RCC 7860 (cell line): ENCODE results near the gene IL3.

Experiments used
- DNase-seq: peaks from one replicate; pipeline ENCODE4 v3.0.0-alpha.2; 2015; ENCODE audit warnings: low spot score
- FAIRE-seq: peaks from 2 replicates; lab custom pipeline; 2012; peaks lifted over from hg19 to GRCh38; lab: Jason Lieb, UNC

Gene IL3

GRCh38 chr5:132056610-132057497, 3.6 kb upstream of the IL3 start:
- no peak for FAIRE-seq
- no peak for DNase-seq

DNA sequence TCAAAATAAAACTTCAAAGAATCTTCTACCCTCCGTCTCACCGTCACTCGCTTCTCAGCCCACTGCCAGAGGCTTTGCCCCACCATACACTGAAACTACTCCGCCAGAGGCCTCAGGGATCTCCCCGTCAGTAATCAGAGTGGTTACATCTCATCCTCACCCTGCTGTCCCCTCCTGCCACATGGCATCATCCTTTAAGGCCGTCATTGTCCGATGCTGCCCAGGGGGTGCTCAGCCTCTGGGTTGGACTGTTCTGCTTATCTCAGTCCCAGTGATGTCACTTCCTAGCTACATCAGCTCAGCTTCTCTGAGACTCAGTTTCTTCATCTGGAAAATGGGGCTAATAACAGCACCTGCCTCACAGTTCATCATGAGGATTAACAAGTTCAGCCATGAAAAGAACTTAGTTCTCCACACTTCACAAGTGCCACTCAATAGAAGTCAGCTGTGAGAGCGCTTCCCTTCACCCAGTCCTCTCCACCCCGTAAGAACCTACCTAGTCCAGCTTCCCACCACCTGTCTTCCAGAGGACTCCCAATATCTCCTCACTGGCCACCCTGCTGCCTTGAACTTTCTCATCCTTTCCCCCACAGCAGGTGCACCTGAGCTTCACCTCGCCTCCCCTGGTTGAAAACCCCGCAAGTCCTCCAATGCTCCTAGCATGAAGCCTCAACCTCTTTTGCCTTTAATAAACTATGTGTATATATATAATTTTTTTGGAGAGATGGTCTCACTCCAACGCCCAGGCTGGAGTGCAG, 2.8 kb upstream of the IL3 start:
- FAIRE-seq (no peak), DNase-seq (no peak)

GRCh38 chr5:132058646-132059042, 1.8 kb upstream of the IL3 start:
- DNase-seq (no peak), FAIRE-seq (no peak)

- FAIRE-seq (no peak), DNase-seq (no peak)
Observed at GRCh38 chr5:132059043-132059695, 1.3 kb upstream of the IL3 start.

DNA sequence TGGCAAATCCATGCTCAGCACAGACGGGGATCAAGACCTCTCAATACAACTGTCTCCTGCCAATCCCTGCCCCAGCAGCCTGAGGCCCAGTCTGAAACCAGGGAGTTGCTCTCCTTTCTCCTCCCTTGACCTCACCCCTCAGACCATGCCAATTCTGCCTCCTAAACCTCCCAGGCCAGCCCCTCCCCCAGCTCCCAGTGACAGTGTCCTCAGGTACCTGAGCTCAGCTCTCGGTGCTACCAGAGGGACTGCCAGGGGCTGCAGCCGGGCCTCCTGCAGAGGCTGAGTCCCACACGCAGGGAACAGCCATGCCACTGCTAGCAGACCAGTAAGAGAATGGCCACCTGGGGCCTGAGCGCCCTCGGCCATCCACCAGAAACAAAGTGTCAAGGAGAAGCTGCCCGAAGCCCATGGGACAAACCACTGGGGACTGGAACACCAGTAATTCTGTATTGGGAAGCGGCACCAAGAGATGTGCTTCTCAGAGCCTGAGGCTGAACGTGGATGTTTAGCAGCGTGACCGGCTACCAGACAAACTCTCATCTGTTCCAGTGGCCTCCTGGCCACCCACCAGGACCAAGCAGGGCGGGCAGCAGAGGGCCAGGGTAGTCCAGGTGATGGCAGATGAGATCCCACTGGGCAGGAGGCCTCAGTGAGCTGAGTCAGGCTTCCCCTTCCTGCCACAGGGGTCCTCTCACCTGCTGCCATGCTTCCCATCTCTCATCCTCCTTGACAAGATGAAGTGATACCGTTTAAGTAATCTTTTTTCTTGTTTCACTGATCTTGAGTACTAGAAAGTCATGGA, 557 bp upstream of the IL3 start:
- DNase-seq (no peak), FAIRE-seq (no peak)

GRCh38 chr5:132063090-132063911, 2.8 kb downstream of the IL3 start:
- peak; percentile 39 for DNase-seq
- no peak for FAIRE-seq

- FAIRE-seq (no peak), DNase-seq (no peak)
Observed at GRCh38 chr5:132064140-132064539, 3.7 kb downstream of the IL3 start.

DNA sequence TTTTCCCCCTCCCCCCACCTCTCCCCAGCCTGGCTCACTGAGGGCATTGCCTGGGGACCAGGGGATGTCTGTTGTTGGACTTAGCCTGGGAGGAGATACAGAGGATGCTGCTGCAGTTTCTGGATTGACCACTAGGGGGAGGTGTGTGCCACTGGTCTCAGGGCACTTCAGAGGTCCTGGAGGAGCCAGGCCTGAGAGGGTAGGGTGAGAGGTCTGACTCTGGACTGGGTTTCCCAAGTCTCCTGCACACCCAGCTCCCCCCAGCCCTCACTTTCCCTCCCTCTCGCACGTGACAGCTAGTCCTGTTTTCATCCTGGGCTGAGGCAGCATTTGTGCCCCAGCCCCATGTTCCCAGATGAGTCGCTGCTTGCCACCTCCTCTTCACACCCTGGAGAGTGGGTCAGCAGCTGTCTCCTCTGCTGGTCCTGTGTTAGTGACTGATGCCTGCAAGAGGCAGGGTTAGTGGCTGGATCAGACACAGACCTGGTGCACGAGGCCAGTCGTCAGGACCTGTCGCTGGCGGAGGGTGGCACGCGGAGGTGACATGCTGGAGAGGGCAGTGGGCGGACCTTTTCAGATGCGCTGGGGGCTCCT, 4.4 kb downstream of the IL3 start:
- DNase-seq (peak; percentile 57), FAIRE-seq (no peak)

DNA sequence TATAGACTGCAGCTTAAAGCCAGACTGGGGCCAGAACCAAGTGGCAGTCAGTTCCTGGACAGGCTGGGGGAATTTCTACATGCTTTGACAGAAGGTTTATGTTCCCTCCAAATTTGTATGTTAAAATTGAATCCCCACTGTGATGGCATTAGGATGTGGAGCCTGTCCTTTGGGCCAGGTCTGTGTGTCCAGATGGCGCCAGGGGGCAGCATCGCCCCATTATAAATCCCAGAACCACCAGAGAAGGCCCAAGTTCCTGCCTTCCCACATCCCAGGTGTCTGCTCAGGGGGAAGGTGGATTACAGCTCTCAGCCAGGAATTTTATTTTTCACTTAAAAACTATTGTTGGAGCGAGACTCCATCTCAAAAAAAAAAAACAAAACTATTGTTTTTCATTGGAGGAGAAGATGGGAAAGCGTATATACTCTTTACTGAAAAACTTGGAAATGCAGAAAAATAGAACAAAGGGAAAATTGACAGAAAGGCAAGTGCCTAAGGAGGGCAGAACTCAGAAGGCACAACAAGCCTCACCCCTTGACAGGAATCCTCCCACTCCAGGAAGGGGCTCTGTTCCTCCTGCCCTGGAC, 5.0 kb downstream of the IL3 start:
- FAIRE-seq (peak; percentile 50), DNase-seq (peak; percentile 63)

GRCh38 chr5:132065951-132066701, 5.7 kb downstream of the IL3 start:
- FAIRE-seq (no peak), DNase-seq (no peak)

DNA sequence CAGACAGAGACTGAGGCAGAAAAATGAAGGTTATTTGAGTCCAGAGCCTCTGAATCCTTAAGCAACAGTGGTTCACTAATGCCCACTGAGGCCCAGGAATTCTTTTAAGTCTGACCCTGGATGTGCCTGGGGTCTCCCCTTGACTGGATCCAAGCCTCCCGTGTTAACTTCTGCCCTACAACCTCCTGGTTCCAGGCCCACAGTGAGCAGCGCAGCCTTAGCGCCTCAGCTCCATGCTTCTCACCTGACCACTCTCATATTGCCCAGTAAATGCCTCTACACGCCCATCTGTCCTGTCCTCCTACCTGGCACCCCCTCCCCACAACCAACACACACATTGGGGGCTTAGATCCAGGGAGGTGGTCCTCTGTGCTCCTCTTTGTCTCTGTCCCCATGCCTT, 6.4 kb downstream of the IL3 start:
- no peak for DNase-seq
- no peak for FAIRE-seq

GRCh38 chr5:132067451-132067850, 7.0 kb downstream of the IL3 start:
- DNase-seq (no peak), FAIRE-seq (no peak)

GRCh38 chr5:132067941-132068808, 7.7 kb downstream of the IL3 start:
- DNase-seq (no peak), FAIRE-seq (no peak)

GRCh38 chr5:132069561-132069960, 9.1 kb downstream of the IL3 start:
- DNase-seq (no peak), FAIRE-seq (no peak)

DNA sequence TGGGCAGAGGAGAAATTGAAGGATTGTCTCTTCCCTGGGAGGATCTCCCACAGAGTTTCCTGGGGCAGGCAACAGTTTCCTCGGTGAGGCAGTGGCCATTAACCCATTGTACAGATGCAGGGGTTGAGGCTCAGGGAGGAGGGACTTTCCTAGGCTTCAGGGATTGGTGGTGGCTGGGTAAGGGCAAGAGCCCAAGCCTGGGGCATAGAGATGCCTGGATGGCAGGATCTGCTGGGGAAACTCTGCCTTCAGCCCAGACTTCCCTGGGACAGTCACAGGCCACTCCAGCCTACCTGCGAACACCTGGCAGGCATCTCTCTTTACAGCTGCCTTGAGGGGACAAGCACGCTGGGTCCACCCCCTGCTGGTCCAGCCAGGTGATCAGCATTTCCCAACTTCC, 9.5 kb downstream of the IL3 start:
- no peak for FAIRE-seq

GRCh38 chr5:132070460-132071337, 10.2 kb downstream of the IL3 start:
- DNase-seq (peak; percentile 59), FAIRE-seq (no peak)

More for the DNA sequence above, 9.5 kb downstream of the IL3 start:
- DNase-seq = no peak

DNA sequence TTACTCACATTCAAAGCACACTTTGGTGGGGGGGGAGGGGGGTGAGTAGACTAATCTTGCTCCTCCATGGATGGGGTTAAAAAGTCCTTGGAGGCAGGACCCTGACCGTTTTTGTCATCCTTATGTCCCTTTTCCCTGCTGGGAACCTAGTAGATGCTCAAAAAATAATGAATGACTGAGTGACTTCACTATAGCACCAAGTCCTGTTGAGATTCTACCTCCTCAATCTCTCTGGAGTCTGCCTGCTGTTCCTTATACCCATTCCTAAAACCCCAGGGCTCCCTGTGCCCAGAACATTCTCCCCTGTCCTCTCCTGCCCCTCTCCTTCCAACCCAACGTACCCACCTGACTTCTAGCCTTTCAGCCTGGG, 10.9 kb downstream of the IL3 start:
- DNase-seq (no peak), FAIRE-seq (no peak)
